ENCODE measurements around the gene CISTR.

GRCh38 chr12:53765891-53766290, 14.1 kb upstream of the CISTR start:
- TF ChIP-seq, protein P1, sequence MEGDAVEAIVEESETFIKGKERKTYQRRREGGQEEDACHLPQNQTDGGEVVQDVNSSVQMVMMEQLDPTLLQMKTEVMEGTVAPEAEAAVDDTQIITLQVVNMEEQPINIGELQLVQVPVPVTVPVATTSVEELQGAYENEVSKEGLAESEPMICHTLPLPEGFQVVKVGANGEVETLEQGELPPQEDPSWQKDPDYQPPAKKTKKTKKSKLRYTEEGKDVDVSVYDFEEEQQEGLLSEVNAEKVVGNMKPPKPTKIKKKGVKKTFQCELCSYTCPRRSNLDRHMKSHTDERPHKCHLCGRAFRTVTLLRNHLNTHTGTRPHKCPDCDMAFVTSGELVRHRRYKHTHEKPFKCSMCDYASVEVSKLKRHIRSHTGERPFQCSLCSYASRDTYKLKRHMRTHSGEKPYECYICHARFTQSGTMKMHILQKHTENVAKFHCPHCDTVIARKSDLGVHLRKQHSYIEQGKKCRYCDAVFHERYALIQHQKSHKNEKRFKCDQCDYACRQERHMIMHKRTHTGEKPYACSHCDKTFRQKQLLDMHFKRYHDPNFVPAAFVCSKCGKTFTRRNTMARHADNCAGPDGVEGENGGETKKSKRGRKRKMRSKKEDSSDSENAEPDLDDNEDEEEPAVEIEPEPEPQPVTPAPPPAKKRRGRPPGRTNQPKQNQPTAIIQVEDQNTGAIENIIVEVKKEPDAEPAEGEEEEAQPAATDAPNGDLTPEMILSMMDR (IDR thresholded peaks at IDR 0.05; ENCODE audit: low read depth, low read length, poor library complexity, severe bottlenecking), result no peak
- no peak for TF ChIP-seq EZH2phosphoT487 (IDR thresholded peaks at IDR 0.05; ENCODE audit: borderline replicate concordance, low read length)

Data from DOHH2 (cell line).